ENCODE results near the gene FGGY. TPM values are rescaled to one million over a fixed set of nuclear protein-coding genes. Genes with fewer than 3 reads are reported as not detected.
"Not testable (repeated sequence)": the region's sequence is repeated elsewhere in the genome, so short reads cannot be mapped to it uniquely, and the experiment has no call there.

FGGY gene
- total RNA-seq, 1 donor from 2014 or later, result 27.8 TPM

DNA sequence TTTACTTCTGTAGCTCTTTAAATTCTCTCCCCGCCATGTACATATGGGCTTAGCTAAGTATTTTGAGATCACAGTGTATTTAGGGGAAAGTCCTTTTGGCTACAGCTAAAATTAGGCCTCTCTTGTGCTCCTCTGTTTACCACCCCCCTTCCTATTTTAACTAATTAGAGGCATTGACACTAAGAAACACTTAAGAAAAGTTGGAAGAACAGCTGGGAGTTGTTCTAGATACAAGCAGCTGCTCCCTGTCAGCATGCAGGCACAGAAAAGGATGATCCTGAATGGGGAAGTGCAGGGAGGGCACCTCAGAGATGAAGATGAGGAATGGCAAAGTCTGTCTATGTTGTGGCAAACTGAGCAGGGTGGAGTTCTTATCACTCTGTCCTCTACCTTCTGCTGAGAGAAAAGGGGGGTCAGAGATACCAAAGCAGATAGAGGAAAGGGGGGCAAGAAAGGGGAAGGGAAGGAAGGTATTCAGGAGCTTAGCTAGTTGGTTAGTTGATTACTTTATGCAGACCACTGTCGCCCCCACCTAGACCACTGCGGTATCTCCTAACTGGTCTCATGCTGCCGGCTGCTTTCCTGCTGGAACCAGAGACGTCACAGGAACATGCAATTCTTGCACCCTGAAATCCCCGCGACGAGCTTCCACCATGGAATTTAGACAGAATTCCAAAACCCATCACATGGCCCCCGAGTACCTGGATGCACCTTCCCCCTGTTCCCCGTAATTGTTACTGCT, 435.5 kb downstream of the FGGY start:
- DNase-seq (ENCODE audit: low read depth), result no peak

GRCh38 chr1:59733443-59734141, 436.7 kb downstream of the FGGY start:
- DNase-seq (ENCODE audit: low read depth), result no peak

DNA sequence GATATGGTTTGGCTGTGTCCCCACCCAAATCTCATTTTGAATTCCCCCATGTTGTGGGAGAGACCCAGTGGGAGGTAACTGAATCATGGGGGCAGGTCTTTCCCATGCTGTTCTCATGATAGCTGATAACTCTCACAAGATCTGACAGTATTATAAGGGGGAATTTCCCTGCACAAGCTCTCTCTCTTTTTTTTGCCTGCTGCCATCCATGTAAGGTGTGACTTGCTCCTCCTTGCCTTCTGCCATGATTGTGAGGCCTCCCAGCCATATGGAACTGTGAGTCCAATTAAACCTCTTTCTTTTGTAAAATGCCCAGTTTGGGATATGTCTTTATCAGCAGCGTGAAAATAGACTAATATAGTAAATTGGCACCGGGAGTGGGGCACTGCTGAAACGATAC, 439.0 kb downstream of the FGGY start:
- not testable (repeated sequence) for DNase-seq (ENCODE audit: low read depth)

DNA sequence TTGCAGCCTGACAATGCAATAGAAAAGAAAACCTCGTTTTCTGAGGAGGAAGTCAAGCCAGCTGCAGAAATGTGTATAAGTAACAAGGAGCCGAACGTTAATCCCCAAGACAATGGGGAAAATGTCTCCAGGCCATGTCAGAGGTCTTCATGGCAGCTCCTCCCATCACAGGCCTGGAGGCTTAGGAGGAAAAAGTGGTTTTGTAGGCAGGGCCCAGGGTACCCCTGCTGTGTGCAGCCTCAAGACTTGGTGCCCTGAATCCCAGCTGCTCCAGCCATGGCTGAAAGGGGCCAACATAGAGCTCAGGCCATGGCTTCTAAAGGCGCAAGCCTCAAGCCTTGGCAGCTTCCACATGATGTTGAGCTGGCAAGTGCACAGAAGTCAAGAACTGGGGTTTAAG, 439.9 kb downstream of the FGGY start:
- no peak for DNase-seq (ENCODE audit: low read depth)

- no peak for DNase-seq (ENCODE audit: low read depth)
These were observed 440.7 kb downstream of the FGGY start for GRCh38 chr1:59737638-59738037.

GRCh38 chr1:59738152-59738551, 441.3 kb downstream of the FGGY start:
- DNase-seq (ENCODE audit: low read depth), result no peak

- DNase-seq (ENCODE audit: low read depth), result peak; percentile 69
These were observed 441.7 kb downstream of the FGGY start for GRCh38 chr1:59738591-59739015.

GRCh38 chr1:59739111-59739510, 442.2 kb downstream of the FGGY start:
- no peak for DNase-seq (ENCODE audit: low read depth)

GRCh38 chr1:59742526-59742925, 445.6 kb downstream of the FGGY start:
- no peak for DNase-seq (ENCODE audit: low read depth)

- DNase-seq (ENCODE audit: low read depth), result no peak
These were observed 446.6 kb downstream of the FGGY start for GRCh38 chr1:59743324-59744091.

DNA sequence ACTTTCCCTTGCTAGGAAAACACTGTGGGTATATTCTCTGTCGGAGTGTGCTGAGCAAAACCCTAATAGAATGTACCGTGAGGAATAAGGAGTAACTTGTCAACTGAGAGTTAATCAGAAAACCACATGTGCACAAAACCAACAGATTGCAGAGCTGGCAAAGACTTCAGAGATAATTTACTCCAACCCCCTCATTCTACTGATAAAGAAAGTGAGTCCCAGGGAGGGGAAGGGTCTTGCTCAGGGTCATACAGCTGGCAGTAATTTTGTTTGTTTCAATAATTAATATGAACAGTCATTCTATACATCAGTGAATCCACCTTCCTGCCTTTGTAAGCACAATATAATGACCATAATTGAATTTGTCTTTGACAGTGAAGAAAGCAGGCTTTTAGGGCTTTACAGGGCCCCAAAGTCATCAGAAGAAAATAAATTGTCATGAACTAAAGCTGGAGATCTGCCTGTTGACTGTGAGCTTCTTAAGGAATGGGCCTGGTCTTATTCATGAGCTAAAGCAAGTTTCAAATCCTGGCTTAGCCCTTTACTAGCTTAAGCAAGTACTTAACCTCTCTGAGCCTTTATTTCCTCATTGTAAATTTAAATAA, 450.6 kb downstream of the FGGY start:
- no peak for DNase-seq (ENCODE audit: low read depth)

DNA sequence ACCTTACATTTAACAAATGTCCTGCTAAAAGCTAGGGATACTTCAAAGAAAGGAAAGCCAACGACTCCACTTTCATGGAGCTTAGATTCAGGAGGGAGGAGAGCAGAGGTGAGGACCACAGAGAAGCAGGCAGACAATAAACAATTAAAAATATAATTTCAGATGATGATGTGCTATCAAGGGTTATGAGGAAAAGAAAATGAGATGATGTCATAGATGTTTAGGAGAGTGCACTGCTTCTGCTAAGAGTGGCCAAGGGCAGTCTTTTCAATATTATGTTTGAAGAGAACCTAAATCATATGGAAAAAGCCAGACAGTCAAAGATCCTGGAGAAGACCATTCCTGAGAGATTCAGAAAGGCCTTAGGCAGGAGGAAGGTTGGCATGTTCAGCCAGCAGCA, 451.2 kb downstream of the FGGY start:
- no peak for DNase-seq (ENCODE audit: low read depth)

DNA sequence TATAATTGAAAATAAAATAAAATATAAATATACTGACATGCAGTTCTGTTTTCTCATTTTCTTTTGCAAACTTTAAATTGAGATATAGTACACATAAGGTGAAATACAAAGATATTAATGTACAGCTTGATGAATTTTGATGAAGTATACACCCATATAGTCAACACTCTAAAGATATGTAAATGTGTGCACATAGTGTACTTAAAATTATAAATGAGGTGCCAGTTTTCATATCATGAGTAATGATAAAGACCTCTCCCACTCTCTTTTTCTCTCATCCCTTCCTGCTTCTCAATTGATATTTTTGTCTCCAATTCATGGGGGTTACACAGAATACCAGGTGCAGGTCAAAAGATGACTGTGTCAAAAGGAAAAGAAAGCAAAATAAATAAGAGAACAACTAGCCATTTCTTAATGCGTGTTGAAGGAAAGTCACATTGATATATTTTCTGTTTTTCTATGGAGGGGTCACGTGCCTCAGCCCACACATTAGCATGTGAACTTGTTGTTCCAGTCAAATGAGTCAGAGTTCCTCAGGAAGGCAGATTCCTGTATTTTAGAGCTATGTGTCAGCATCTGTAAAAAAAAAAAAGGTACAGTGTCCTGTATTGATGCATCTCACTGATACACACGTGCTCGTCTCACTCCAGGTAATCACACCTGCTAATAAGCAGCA, 453.6 kb downstream of the FGGY start:
- peak; percentile 97 for DNase-seq (ENCODE audit: low read depth)

- no peak for DNase-seq (ENCODE audit: low read depth)
These were observed 454.1 kb downstream of the FGGY start for GRCh38 chr1:59751004-59751395.

GRCh38 chr1:59751801-59752200, 454.9 kb downstream of the FGGY start:
- peak; percentile 78 for DNase-seq (ENCODE audit: low read depth)

DNA sequence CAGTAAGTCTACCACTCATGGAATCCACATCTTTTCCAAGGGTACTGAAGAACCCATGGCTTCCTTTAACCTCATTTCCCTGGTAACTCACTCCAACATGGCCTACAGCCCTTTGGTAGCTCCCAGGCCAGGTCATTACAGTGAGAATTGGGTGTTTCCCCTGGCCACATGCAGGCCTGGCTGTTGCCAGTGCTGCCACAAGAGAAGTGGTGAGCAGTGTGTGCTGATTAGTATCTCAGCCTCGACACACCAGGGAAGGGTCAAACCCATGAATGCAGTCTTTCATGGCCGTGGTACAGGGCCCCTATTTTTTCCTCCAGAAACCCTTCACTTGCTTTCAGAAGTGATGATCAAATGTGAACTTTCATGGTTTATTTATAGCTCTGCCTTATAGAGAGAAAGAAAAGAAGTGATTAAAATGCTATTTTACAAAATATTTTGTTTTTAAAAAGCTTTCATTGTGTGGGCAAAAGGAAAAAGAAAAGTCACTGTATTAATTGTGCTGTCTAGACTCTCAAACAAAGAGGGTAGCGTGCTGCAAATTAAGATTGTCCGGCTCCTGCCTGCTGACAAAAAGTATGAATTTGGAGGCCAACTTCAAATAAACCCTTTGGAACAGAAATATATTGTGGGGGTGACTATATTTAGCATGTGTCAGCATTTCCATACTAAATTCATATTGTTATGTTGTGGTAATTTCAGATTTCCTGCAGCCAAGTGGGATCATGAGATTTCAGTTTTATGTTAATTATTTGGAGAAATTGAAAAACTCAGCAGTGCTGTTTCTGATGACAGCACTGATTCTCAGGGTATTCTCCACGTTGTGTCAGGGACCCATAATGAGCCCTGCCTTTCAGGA, 455.9 kb downstream of the FGGY start:
- DNase-seq (ENCODE audit: low read depth), result no peak

DNA sequence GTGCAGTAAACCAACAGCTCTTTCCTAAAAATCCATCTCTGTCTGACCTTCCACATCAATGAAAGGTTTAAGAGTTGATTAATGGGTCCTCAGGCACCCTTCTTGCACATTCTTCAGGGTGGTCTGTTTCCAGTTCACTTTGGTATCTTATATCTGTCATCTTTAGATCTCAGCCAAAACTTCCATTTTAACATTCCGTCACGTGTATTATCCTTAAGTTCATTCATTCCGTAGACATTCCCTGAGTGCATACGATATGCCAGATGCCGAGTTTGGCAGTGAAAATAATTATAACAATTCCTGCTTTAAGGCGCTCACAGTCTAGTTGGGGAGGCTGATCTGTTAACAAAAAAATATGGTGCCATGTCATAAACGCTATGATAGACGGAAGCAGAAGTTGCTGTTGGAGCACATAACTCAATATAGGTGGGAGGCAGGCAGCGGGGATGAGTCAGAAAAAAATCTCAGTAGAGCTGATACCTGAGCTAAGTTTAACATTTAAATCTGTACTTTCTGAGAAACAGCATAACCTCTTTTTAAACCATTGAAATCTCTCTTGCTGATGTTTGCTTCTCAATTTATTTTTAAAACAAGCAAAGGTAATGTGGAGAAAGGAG, 458.3 kb downstream of the FGGY start:
- no peak for DNase-seq (ENCODE audit: low read depth)

- no peak for DNase-seq (ENCODE audit: low read depth)
These were observed 460.4 kb downstream of the FGGY start for GRCh38 chr1:59757197-59757747.

GRCh38 chr1:59759156-59759925, 462.4 kb downstream of the FGGY start:
- DNase-seq (ENCODE audit: low read depth), result peak; percentile 76
